Measurements from ENCODE around the gene KAT5. TPM values are rescaled to one million over a fixed set of nuclear protein-coding genes. Genes with fewer than 3 reads are reported as not detected.
"Not testable (repeated sequence)": the region's sequence is repeated elsewhere in the genome, so short reads cannot be mapped to it uniquely, and the experiment has no call there.

KAT5 gene
- total RNA-seq, 1 donor from 2014 or later: 34.8 TPM

GRCh38 chr11:65741185-65741584, 29.1 kb downstream of the KAT5 start:
- no peaks in the 10 kb centered on the region for H3K36me3 ChIP-seq (ENCODE audit: control insufficient read depth, insufficient read depth, low read length)
- H3K4me3 ChIP-seq (ENCODE audit: low read depth, low read length): no peak overlapping the region
- H3K27me3 ChIP-seq (ENCODE audit: control insufficient read depth, insufficient read depth, low read length): no peaks in the 10 kb centered on the region
- TF ChIP-seq CTCF (IDR thresholded peaks at IDR 0.05; ENCODE audit: insufficient read depth, low read length, severe bottlenecking): no peak
- DNase-seq (ENCODE audit: low read depth) (no peak), FAIRE-seq (no peak)

- TF ChIP-seq CTCF (IDR thresholded peaks at IDR 0.05; ENCODE audit: insufficient read depth, low read length, severe bottlenecking): no peak
- no peaks in the 10 kb centered on the region for H3K27me3 ChIP-seq (ENCODE audit: control insufficient read depth, insufficient read depth, low read length)
- no peak overlapping the region for H3K4me3 ChIP-seq (ENCODE audit: low read depth, low read length)
- DNase-seq (ENCODE audit: low read depth) (no peak), FAIRE-seq (no peak)
- H3K36me3 ChIP-seq (ENCODE audit: control insufficient read depth, insufficient read depth, low read length): no peaks in the 10 kb centered on the region
Measured at GRCh38 chr11:65742353-65742752, 30.3 kb downstream of the KAT5 start.

- FAIRE-seq: no peak
Measured at GRCh38 chr11:65743681-65744025, 31.6 kb downstream of the KAT5 start.

DNA sequence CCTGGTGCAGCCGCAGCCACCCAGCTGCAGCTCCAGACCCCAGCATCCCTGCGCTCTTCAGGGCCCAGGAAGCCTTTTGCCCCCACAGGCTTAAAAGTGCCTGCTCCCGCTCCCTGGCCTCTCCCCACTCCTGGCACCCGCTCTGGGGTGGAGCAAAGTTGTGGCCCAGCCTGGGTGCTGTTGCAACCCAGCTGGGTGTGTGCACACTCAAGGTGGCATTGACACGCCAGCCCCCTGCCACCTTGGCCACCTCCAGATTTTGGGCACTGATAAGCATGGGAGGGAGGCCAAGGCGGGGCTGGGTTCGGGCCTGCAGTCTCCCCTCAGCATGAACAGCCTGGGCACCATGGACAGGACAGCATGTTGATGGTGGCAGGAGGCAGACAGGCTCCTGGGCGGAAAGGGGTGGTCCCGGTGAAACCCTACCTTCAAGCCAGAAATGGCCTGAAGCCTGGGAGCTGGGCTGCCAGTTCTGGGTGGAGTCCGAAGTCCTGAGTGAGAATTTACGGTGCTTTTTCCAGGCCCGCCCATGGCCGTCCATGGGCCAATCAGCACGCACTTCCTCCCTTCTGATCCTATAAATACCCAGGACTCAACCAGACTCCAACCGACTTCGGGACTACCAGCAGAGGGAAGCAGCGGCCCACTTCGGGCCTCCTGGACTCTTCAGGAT, 32.1 kb downstream of the KAT5 start:
- H3K27me3 ChIP-seq (ENCODE audit: control insufficient read depth, insufficient read depth, low read length): peaks cover 3% of the 10 kb centered on the region
- no peaks in the 10 kb centered on the region for H3K36me3 ChIP-seq (ENCODE audit: control insufficient read depth, insufficient read depth, low read length)
- DNase-seq (ENCODE audit: low read depth) (no peak), FAIRE-seq (no peak)
- H3K4me3 ChIP-seq (ENCODE audit: low read depth, low read length): no peak overlapping the region
- peak; percentile 17 for TF ChIP-seq CTCF (IDR thresholded peaks at IDR 0.05; ENCODE audit: insufficient read depth, low read length, severe bottlenecking)

More at GRCh38 chr11:65743681-65744025, 31.6 kb downstream of the KAT5 start:
- H3K4me3 ChIP-seq (ENCODE audit: low read depth, low read length): no peak overlapping the region
- no peak for DNase-seq (ENCODE audit: low read depth)
- H3K36me3 ChIP-seq (ENCODE audit: control insufficient read depth, insufficient read depth, low read length): no peaks in the 10 kb centered on the region
- H3K27me3 ChIP-seq (ENCODE audit: control insufficient read depth, insufficient read depth, low read length): peaks cover 2% of the 10 kb centered on the region
- TF ChIP-seq CTCF (IDR thresholded peaks at IDR 0.05; ENCODE audit: insufficient read depth, low read length, severe bottlenecking): no peak

DNA sequence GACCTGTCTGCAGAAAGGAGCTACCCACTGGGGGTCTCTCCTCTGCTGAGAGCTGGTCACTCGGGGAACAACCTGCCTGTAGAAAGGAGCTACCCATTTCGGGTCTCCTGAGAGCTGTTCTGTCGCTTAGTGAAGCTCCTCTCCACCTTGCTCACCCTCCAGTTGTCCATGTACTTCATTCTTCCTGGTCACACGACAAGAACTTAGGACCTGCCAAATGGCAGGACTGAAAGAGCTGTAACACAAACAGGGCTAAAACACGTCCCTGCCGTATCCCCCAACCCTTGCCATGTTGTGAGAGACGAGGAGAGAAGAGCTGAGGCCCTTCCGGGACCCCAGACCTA, 32.6 kb downstream of the KAT5 start:
- TF ChIP-seq CTCF (IDR thresholded peaks at IDR 0.05; ENCODE audit: insufficient read depth, low read length, severe bottlenecking): no peak
- Histone ChIP-seq H3K27me3 (ENCODE audit: control insufficient read depth, insufficient read depth, low read length) (peaks cover 4% of the 10 kb centered on the region), H3K36me3 (ENCODE audit: control insufficient read depth, insufficient read depth, low read length) (no peaks in the 10 kb centered on the region), H3K4me3 (ENCODE audit: low read depth, low read length) (no peak overlapping the region)
- no peak for DNase-seq (ENCODE audit: low read depth)
- no peak for FAIRE-seq

DNA sequence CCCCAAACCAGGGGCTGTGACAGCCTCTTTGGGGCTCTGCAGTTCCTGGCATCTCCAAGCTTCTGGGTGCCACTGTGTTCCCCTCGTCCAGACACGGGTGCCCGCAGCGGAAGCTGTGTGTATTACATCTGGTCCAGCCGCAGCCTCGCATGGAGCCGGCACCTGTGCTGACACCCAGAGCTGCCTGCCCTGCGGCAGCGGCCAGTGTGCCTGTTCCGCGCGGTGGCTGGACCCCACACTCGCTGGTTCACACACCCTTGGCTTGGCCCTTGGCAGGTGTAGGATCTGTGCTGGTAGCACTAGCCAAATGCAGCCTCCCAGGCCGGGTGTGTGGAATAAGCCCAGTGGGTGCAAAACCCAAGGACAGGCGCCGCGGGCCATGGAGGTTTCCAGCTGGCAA, 33.0 kb downstream of the KAT5 start:
- FAIRE-seq (no peak), DNase-seq (ENCODE audit: low read depth) (no peak)
- no peaks in the 10 kb centered on the region for H3K36me3 ChIP-seq (ENCODE audit: control insufficient read depth, insufficient read depth, low read length)
- no peak overlapping the region for H3K4me3 ChIP-seq (ENCODE audit: low read depth, low read length)
- no peak for TF ChIP-seq CTCF (IDR thresholded peaks at IDR 0.05; ENCODE audit: insufficient read depth, low read length, severe bottlenecking)
- peaks cover 4% of the 10 kb centered on the region for H3K27me3 ChIP-seq (ENCODE audit: control insufficient read depth, insufficient read depth, low read length)

DNA sequence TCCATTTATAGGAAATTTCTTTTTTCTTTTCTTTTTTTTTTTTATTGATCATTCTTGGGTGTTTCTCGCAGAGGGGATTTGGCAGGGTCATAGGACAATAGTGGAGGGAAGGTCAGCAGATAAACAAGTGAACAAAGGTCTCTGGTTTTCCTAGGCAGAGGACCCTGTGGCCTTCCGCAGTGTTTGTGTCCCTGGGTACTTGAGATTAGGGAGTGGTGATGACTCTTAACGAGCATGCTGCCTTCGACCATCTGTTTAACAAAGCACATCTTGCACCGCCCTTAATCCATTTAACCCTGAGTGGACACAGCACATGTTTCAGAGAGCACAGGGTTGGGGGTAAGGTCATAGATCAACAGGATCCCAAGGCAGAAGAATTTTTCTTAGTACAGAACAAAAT, 50.1 kb downstream of the KAT5 start:
- H3K27me3 ChIP-seq (ENCODE audit: control insufficient read depth, insufficient read depth, low read length); FAIRE-seq; H3K4me3 ChIP-seq (ENCODE audit: low read depth, low read length); H3K36me3 ChIP-seq (ENCODE audit: control insufficient read depth, insufficient read depth, low read length); DNase-seq (ENCODE audit: low read depth): not testable (repeated sequence)

DNA sequence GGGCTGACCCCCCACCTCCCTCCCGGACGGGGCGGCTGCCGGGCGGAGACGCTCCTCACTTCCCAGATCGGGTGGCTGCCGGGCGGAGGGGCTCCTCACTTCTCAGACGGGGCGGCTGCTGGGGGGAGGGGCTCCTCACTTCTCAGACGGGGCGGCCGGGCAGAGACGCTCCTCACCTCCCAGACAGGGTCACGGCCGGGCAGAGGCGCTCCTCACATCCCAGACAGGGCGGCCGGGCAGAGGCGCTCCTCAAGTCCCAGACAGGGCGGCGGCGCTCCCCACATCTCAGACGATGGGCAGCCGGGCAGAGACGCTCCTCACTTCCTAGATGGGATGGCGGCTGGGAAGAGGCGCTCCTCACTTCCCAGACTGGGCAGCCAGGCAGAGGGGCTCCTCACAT, 50.8 kb downstream of the KAT5 start:
- not testable (repeated sequence) for FAIRE-seq; DNase-seq (ENCODE audit: low read depth); H3K27me3 ChIP-seq (ENCODE audit: control insufficient read depth, insufficient read depth, low read length); H3K36me3 ChIP-seq (ENCODE audit: control insufficient read depth, insufficient read depth, low read length); H3K4me3 ChIP-seq (ENCODE audit: low read depth, low read length)

Data from bronchial epithelial cell (primary cell).